MCF 10A (cell line): ENCODE results near the gene ACAN. TPM values are rescaled to one million over a fixed set of nuclear protein-coding genes. Genes with fewer than 3 reads are reported as not detected.

Experiments
- BruUV-seq: library from RNA; stranded (reverse); fragments of 400-500 nt; replicated peaks from 2 replicates; lab custom pipeline; 2021; lab: Mats Ljungman, UMichigan
- CTCF ChIA-PET: fragments of 300-600 bp; sonication (Branson Sonifier 250); formaldehyde crosslinking; extraction: SDS; loops from one replicate; lab custom pipeline; 2021; ENCODE audit warnings: antibody characterized with exemption, inconsistent platforms; lab: Yijun Ruan, JAX
- POLR2A ChIA-PET: fragments of 300-600, 350-650 bp; sonication (Branson Sonifier 250); formaldehyde crosslinking; extraction: SDS; loops from one replicate; lab custom pipeline; 2020; ENCODE audit warnings: antibody characterized with exemption, inconsistent platforms; lab: Yijun Ruan, JAX
- DNase-seq: peaks from one replicate; pipeline ENCODE4 v3.0.0-alpha.2; 2018; ENCODE audit not compliant: unreplicated experiment
- H3K27ac Mint-ChIP-seq: one replicate; pipeline ENCODE4 v1.8.0; 2022; ENCODE audit warnings: mild to moderate bottlenecking, low read depth, mixed read lengths; ENCODE audit not compliant: unreplicated experiment
- H3K27me3 Mint-ChIP-seq: one replicate; pipeline ENCODE4 v1.8.0; 2022; ENCODE audit warnings: mixed read lengths; ENCODE audit not compliant: insufficient read depth, unreplicated experiment
- H3K36me3 Mint-ChIP-seq: one replicate; pipeline ENCODE4 v1.8.0; 2022; ENCODE audit warnings: mild to moderate bottlenecking, moderate library complexity, mixed read lengths; ENCODE audit not compliant: insufficient read depth, unreplicated experiment
- H3K4me1 Mint-ChIP-seq: one replicate; pipeline ENCODE4 v1.8.0; 2022; ENCODE audit warnings: mixed read lengths; ENCODE audit not compliant: insufficient read depth, unreplicated experiment
- H3K4me3 Mint-ChIP-seq: one replicate; pipeline ENCODE4 v1.8.0; 2022; ENCODE audit warnings: mild to moderate bottlenecking, moderate library complexity, mixed read lengths; ENCODE audit not compliant: unreplicated experiment
- H3K9me3 Mint-ChIP-seq: one replicate; pipeline ENCODE4 v1.8.0; 2022; ENCODE audit warnings: mixed read lengths; ENCODE audit not compliant: unreplicated experiment
- CTCF ChIP-seq: fragments of 200-600 bp; IDR thresholded peaks from one replicate; pipeline ENCODE4 v1.8.0; 2022; ENCODE audit warnings: antibody characterized with exemption, mild to moderate bottlenecking; ENCODE audit not compliant: unreplicated experiment
- intact Hi-C: fragments of 100-400 bp; cut with micrococcal nuclease; formaldehyde crosslinking; loops from 2 replicates; pipeline ENCODE4 v1.14.1; 2022
- total RNA-seq: library from RNA; stranded (reverse); gene quantifications from 2 replicates; pipeline ENCODE4 v1.2.3, GENCODE V29; 2022

ACAN gene
- total RNA-seq, 1 experiment from 2014 or later: not detected

- intact Hi-C loops: no loop called here
- no TSS peak for BruUV-seq
- Mint-ChIP-seq H3K36me3 (no peaks in the 10 kb centered on the region), H3K4me1 (no peaks in the 10 kb centered on the region), H3K27me3 (peaks cover 22% of the 10 kb centered on the region), H3K27ac (no peak overlapping the region), H3K9me3 (no peaks in the 10 kb centered on the region), H3K4me3 (no peak overlapping the region)
- ChIA-PET CTCF (interaction anchor here (0.8 kb wide), 1 partner anchor 26 kb away, joined by 3 read pairs; no protein-coding TSS in a partner anchor), POLR2A (no interaction called here)
- TF ChIP-seq CTCF: no peak
- DNase-seq: no peak
Measured at GRCh38 chr15:88818920-88819319, 15.7 kb downstream of the ACAN start.

- no peaks in the 10 kb centered on the region for H3K4me1 Mint-ChIP-seq
- ChIA-PET POLR2A (interaction anchor here (1.5 kb wide), 1 partner anchor 21 kb away, joined by 3 read pairs; no protein-coding TSS in a partner anchor), CTCF (interaction anchor here (0.5 kb wide), 1 partner anchor 199 kb away, joined by 3 read pairs; no protein-coding TSS in a partner anchor)
- H3K36me3 Mint-ChIP-seq: no peaks in the 10 kb centered on the region
- H3K27me3 Mint-ChIP-seq: peaks cover 22% of the 10 kb centered on the region
- H3K9me3 Mint-ChIP-seq: no peaks in the 10 kb centered on the region
- no peak overlapping the region for H3K27ac Mint-ChIP-seq
- BruUV-seq: no TSS peak
- no peak for TF ChIP-seq CTCF
- H3K4me3 Mint-ChIP-seq: no peak overlapping the region
- intact Hi-C loops: no loop called here
- DNase-seq: no peak
Measured at GRCh38 chr15:88821993-88822392, 18.8 kb downstream of the ACAN start.

GRCh38 chr15:88828791-88829190, 25.6 kb downstream of the ACAN start:
- no peaks in the 10 kb centered on the region for H3K4me1 Mint-ChIP-seq
- no TSS peak for BruUV-seq
- intact Hi-C loops: no loop called here

GRCh38 chr15:88830016-88830415, 26.8 kb downstream of the ACAN start:
- POLR2A ChIA-PET: no interaction called here
- no peak for TF ChIP-seq CTCF
- Mint-ChIP-seq H3K36me3 (peaks cover 6% of the 10 kb centered on the region), H3K27ac (no peak overlapping the region), H3K27me3 (no peaks in the 10 kb centered on the region), H3K4me1 (no peaks in the 10 kb centered on the region), H3K4me3 (no peak overlapping the region), H3K9me3 (no peaks in the 10 kb centered on the region)
- no peak for DNase-seq
- BruUV-seq: no TSS peak
- CTCF ChIA-PET: no interaction called here
- intact Hi-C loops: no loop called here

More at GRCh38 chr15:88828791-88829190, 25.6 kb downstream of the ACAN start:
- Mint-ChIP-seq H3K27ac (no peak overlapping the region), H3K9me3 (no peaks in the 10 kb centered on the region), H3K27me3 (no peaks in the 10 kb centered on the region), H3K4me3 (no peak overlapping the region), H3K36me3 (peaks cover 6% of the 10 kb centered on the region)
- POLR2A ChIA-PET: interaction anchor here (0.6 kb wide), 1 partner anchor 151 kb away, joined by 4 read pairs; no protein-coding TSS in a partner anchor
- no peak for TF ChIP-seq CTCF
- no peak for DNase-seq
- CTCF ChIA-PET: interaction anchor here (0.5 to 0.7 kb wide), 3 partner anchors 21 to 592 kb away, joined by 3 to 5 read pairs (median 3); no protein-coding TSS in a partner anchor
